ENCODE data around the gene DNAJB2. TPM values are rescaled to one million over a fixed set of nuclear protein-coding genes. Genes with fewer than 3 reads are reported as not detected.

DNAJB2 gene
- polyA plus RNA-seq, 1 of the 3 experiments (the other 2 are of a cell fraction): 39.9 TPM

- TF ChIP-seq MXI1 (IDR thresholded peaks at IDR 0.05; ENCODE audit: low read depth, low read length): no peak
- no peak for TF ChIP-seq MEF2A (IDR thresholded peaks at IDR 0.05; ENCODE audit: borderline replicate concordance, low read depth)
- TF ChIP-seq EZH2phosphoT487 (IDR thresholded peaks at IDR 0.05; ENCODE audit: borderline replicate concordance, low read depth): no peak
- TF ChIP-seq TAF1 (IDR thresholded peaks at IDR 0.05; ENCODE audit: borderline replicate concordance, low read depth, low read length): no peak
- TF ChIP-seq FOSL2 (IDR thresholded peaks at IDR 0.05; ENCODE audit: borderline replicate concordance, low read depth): no peak
These were observed 32.6 kb upstream of the DNAJB2 start (continued) for GRCh38 chr2:219246559-219246958.

- TF ChIP-seq ZBTB33 (IDR thresholded peaks at IDR 0.05; ENCODE audit: borderline replicate concordance, low read depth) (no peak), REST (IDR thresholded peaks at IDR 0.05; ENCODE audit: low read depth, low read length) (no peak), RFX5 (IDR thresholded peaks at IDR 0.05; ENCODE audit: low read length) (no peak), RCOR1 (IDR thresholded peaks at IDR 0.05; ENCODE audit: low read length) (no peak), MEF2A (IDR thresholded peaks at IDR 0.05; ENCODE audit: borderline replicate concordance, low read depth) (no peak), USF1 (IDR thresholded peaks at IDR 0.05; ENCODE audit: borderline replicate concordance, low read depth) (no peak), MXI1 (IDR thresholded peaks at IDR 0.05; ENCODE audit: low read depth, low read length) (no peak), EP300 (IDR thresholded peaks at IDR 0.05; ENCODE audit: borderline replicate concordance in 1 of 2, low read depth in 1 of 2, low read length in 1 of 2) (no peak), GATA2 (CRISPR knock-in tag; IDR thresholded peaks at IDR 0.05) (no peak), NFIC (IDR thresholded peaks at IDR 0.05; ENCODE audit: borderline replicate concordance) (no peak), SIN3A (IDR thresholded peaks at IDR 0.05; ENCODE audit: borderline replicate concordance, low read depth, low read length) (no peak), MAX (IDR thresholded peaks at IDR 0.05; ENCODE audit: low read depth) (no peak)
- no peak for DNase-seq
- no peak overlapping the region for H3K4me3 ChIP-seq (ENCODE audit: low read depth in 2 of 2, low read length in 1 of 2)
- no peak overlapping the region for H3K9ac ChIP-seq
- H3K27ac ChIP-seq (ENCODE audit: low read depth in 2 of 2, low read length in 1 of 2): no peak overlapping the region
- CTCF ChIA-PET: interaction anchor here (1.1 to 3.5 kb wide), 7 partner anchors 17 to 77 kb away, joined by 3 to 19 read pairs (median 5); no protein-coding TSS in a partner anchor
- H3K79me2 ChIP-seq (ENCODE audit: insufficient read depth): peaks cover 20% of the 10 kb centered on the region
- H4K20me1 ChIP-seq (ENCODE audit: insufficient read depth): no peaks in the 10 kb centered on the region
- POLR2A ChIA-PET: interaction anchor here (1.3 kb wide), 1 partner anchor 579 kb away, joined by 3 read pairs; no protein-coding TSS in a partner anchor
- H3K27me3 ChIP-seq (ENCODE audit: insufficient read depth): 0 out of 2 replicates have a peak, but pooled peaks cover 3% of the 10 kb centered on the region
- peaks cover 6 to 16% of the 10 kb centered on the region in 2 experiments for H3K36me3 ChIP-seq (replicated peaks in 1 of 2; ENCODE audit: control insufficient read depth in 1 of 2, insufficient read depth in 2 of 2, low read length in 1 of 2)
- H3F3A ChIP-seq (replicated peaks; ENCODE audit: insufficient read depth): peaks cover 19% of the 10 kb centered on the region
- H3K9me3 ChIP-seq: no peaks in the 10 kb centered on the region
- peaks cover 19 to 28% of the 10 kb centered on the region in 2 experiments for H3K4me1 ChIP-seq (ENCODE audit: control insufficient read depth in 1 of 2, insufficient read depth in 2 of 2, low read depth in 1 of 2, low read length in 1 of 2)
- no peak overlapping the region; the same call in 1 of the 2 replicates for H3K4me2 ChIP-seq
- H2AFZ ChIP-seq (ENCODE audit: low read depth): no peak overlapping the region
- WGBS (ENCODE audit: low lambda C conversion rate): 92% methylated on average over 13 of the region's 17 CpGs
- no peaks in the 10 kb centered on the region for H3K9me2 ChIP-seq
These were observed 31.2 kb upstream of the DNAJB2 start for GRCh38 chr2:219247678-219248642.
